D721Med (cell line): ENCODE measurements around the gene HK3.
"Not testable (repeated sequence)": the region's sequence is repeated elsewhere in the genome, so short reads cannot be mapped to it uniquely, and the experiment has no call there.

ENCODE experiments used
- DNase-seq: peaks from one replicate; pipeline ENCODE4 v3.0.0; 2011; ENCODE audit warnings: low spot score; ENCODE audit not compliant: insufficient read length
- FAIRE-seq: peaks from 2 replicates; lab custom pipeline; 2011; peaks lifted over from hg19 to GRCh38; lab: Jason Lieb, UNC
- TF ChIP-seq, protein P1 (sequence below): IDR thresholded peaks from 2 replicates; pipeline ENCODE4 v1.5.1; 2012; ENCODE audit warnings: mild to moderate bottlenecking, control low read depth; ENCODE audit not compliant: insufficient read depth; ENCODE audit errors: missing control alignments

Gene HK3

DNA sequence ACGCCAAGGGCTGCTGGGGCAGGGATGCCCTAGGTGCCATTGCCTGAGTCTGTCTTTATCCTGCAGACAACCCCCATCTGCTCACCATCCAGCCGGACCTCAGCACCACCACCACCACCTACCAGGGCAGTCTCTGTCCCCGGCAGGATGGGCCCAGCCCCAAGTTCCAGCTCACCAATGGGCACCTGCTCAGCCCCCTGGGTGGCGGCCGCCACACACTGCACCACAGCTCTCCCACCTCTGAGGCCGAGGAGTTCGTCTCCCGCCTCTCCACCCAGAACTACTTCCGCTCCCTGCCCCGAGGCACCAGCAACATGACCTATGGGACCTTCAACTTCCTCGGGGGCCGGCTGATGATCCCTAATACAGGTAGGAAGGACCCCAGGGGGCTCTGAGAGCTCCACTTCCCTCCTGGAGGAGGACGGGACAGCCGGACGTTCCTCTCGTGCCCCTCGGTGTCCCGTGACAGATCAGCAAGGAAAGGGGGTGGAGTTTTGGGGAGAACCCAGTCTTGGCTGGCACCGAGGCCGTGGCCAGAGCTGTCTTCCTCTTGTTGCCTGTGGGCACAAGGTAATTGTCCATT lies 24.9 kb downstream of the HK3 start:
- TF ChIP-seq, protein P1, sequence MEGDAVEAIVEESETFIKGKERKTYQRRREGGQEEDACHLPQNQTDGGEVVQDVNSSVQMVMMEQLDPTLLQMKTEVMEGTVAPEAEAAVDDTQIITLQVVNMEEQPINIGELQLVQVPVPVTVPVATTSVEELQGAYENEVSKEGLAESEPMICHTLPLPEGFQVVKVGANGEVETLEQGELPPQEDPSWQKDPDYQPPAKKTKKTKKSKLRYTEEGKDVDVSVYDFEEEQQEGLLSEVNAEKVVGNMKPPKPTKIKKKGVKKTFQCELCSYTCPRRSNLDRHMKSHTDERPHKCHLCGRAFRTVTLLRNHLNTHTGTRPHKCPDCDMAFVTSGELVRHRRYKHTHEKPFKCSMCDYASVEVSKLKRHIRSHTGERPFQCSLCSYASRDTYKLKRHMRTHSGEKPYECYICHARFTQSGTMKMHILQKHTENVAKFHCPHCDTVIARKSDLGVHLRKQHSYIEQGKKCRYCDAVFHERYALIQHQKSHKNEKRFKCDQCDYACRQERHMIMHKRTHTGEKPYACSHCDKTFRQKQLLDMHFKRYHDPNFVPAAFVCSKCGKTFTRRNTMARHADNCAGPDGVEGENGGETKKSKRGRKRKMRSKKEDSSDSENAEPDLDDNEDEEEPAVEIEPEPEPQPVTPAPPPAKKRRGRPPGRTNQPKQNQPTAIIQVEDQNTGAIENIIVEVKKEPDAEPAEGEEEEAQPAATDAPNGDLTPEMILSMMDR = no peak
- no peak for FAIRE-seq

GRCh38 chr5:176873541-176874172 lies 25.5 kb downstream of the HK3 start:
- no peak for FAIRE-seq
- TF ChIP-seq, protein P1 = no peak
- no peak for DNase-seq

More for the DNA sequence above, 24.9 kb downstream of the HK3 start:
- no peak for DNase-seq

- FAIRE-seq, DNase-seq: not testable (repeated sequence)
These were observed 26.1 kb downstream of the HK3 start for GRCh38 chr5:176873011-176873410.

DNA sequence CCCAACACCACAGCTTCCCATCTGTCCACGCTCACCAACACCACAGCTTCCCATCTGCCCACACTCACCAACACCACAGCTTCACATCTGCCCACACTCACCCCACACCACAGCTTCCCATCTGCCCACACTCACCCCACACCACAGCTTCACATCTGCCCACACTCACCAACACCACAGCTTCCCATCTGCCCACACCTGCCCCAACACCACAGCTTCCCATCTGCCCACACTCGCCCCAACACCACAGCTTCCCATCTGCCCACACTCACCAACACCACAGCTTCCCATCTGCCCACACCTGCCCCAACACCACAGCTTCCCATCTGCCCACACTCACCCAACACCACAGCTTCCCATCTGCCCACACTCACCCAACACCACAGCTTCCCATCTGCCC lies 26.6 kb downstream of the HK3 start:
- FAIRE-seq, DNase-seq: not testable (repeated sequence)

- not testable (repeated sequence) for FAIRE-seq, DNase-seq
These were observed 28.5 kb downstream of the HK3 start for GRCh38 chr5:176870644-176871043.

- FAIRE-seq = no peak
- DNase-seq = no peak
- TF ChIP-seq, protein P1 = peak; percentile 47
These were observed 29.0 kb downstream of the HK3 start for GRCh38 chr5:176870110-176870591.

- FAIRE-seq (no peak), DNase-seq (no peak)
- TF ChIP-seq, protein P1 = no peak
These were observed 29.5 kb downstream of the HK3 start for GRCh38 chr5:176869501-176870109.

- FAIRE-seq (no peak), DNase-seq (no peak)
- TF ChIP-seq, protein P1 = no peak
These were observed 30.4 kb downstream of the HK3 start for GRCh38 chr5:176868731-176869130.
